Epithelial cell of esophagus (primary cell): Measurements from ENCODE around the gene PILRB.

Source experiments
- DNase-seq: peaks from one replicate; pipeline ENCODE4 v3.0.0; 2010; ENCODE audit warnings: low read depth
- H3K4me3 ChIP-seq: 2 replicates; pipeline ENCODE4 v1.5.1; 2011; ENCODE audit warnings: mild to moderate bottlenecking, low read length, control low read depth
- TF ChIP-seq, protein P1 (sequence below): IDR thresholded peaks from 2 replicates; pipeline ENCODE4 v1.5.1; 2011; ENCODE audit warnings: low read depth, mild to moderate bottlenecking, low read length, control low read depth, inconsistent platforms; ENCODE audit not compliant: insufficient read depth; ENCODE audit errors: missing control alignments

The PILRB gene

DNA sequence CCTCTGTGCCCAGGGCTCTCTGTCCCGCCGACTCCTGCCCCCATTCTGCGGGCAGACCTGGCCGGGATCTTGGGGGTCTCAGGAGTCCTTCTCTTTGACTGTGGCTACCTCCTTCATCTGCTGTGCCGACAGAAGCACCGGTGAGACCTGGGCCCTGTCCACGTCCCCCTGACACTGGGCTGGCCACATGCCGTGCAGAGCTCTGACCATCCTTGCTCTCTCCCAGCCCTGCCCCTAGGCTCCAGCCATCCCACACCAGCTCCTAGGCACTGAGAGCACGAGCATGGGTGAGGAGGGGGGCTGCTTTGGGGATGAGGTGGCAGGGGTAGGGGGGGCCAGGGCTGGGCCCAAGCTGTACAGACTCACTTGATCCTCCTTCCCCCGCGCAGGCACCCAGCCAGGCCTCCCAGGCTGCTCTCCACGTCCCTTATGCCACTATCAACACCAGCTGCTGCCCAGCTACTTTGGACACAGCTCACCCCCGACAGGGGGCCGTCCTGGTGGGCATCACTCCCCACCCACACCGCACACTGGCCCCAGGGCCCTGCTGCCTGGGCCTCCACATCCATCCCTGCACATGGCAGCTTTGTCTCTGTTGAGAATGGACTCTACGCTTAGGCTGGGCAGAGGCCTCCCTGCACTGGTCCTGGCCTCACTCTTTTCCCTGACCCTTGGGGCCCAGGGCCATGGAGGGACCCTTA lies 4.8 kb upstream of the PILRB start:
- no peak overlapping the region for H3K4me3 ChIP-seq
- TF ChIP-seq, protein P1, sequence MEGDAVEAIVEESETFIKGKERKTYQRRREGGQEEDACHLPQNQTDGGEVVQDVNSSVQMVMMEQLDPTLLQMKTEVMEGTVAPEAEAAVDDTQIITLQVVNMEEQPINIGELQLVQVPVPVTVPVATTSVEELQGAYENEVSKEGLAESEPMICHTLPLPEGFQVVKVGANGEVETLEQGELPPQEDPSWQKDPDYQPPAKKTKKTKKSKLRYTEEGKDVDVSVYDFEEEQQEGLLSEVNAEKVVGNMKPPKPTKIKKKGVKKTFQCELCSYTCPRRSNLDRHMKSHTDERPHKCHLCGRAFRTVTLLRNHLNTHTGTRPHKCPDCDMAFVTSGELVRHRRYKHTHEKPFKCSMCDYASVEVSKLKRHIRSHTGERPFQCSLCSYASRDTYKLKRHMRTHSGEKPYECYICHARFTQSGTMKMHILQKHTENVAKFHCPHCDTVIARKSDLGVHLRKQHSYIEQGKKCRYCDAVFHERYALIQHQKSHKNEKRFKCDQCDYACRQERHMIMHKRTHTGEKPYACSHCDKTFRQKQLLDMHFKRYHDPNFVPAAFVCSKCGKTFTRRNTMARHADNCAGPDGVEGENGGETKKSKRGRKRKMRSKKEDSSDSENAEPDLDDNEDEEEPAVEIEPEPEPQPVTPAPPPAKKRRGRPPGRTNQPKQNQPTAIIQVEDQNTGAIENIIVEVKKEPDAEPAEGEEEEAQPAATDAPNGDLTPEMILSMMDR = no peak
- DNase-seq = no peak

- TF ChIP-seq, protein P1 = no peak
- DNase-seq = no peak
- no peak overlapping the region for H3K4me3 ChIP-seq
These were observed 4.1 kb upstream of the PILRB start for GRCh38 chr7:100353685-100354330.

- H3K4me3 ChIP-seq = no peak overlapping the region
- TF ChIP-seq, protein P1 = no peak
- DNase-seq = no peak
These were observed 1.4 kb upstream of the PILRB start for GRCh38 chr7:100356416-100357068.

GRCh38 chr7:100357131-100357561 lies 771 bp upstream of the PILRB start:
- no peak for DNase-seq
- TF ChIP-seq, protein P1 = no peak
- no peak overlapping the region for H3K4me3 ChIP-seq

DNA sequence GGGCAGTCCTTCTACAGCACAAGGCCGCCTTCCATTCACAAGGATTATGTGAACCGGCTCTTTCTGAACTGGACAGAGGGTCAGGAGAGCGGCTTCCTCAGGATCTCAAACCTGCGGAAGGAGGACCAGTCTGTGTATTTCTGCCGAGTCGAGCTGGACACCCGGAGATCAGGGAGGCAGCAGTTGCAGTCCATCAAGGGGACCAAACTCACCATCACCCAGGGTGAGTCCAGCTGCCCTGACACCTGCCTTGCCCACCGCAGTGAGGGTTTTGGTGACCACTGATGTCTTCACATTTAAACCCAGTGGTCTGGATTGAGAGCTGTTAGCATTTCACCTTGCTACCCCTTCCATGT lies 918 bp downstream of the PILRB start:
- TF ChIP-seq, protein P1 = no peak
- no peak overlapping the region for H3K4me3 ChIP-seq
- DNase-seq = no peak

DNA sequence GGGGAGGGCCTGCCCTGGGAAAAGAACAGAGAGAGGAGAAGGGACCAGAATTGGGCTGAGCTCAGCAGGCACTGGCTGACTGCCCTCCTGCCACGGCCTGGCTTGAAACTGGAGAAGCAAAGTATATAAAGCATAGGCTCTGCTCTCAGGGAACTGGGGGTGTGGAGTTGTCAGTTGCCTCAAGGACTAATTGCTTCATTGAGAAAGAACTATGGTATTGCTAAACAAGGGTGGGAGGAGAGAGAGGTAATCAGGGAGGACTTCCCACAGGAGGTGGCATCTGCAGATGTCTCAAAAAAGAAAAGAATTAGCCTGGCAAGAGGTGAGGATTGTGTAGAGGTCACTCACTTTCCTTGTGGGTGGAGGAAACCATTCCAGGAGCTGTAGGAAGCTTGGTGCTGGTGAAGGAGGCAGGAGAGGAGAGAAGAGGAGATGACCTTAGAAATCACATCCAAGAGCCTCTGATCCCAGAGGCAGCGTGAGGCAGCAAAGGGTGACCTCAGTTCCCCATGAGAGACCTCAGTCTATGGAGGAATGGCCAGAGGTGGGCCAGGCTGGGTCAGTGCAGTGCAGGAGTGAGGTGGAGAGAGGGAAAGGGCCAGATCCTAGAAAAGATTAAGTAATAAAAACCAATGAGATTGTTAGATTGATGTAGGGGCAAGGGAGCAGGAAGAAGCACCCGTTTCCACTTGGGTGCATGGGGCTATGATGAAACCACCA lies 2.4 kb downstream of the PILRB start:
- no peak for DNase-seq

More for the DNA sequence above, 2.4 kb downstream of the PILRB start:
- TF ChIP-seq, protein P1 = no peak
- no peak overlapping the region for H3K4me3 ChIP-seq
